Measurements from ENCODE around the gene RFX5.

DNA sequence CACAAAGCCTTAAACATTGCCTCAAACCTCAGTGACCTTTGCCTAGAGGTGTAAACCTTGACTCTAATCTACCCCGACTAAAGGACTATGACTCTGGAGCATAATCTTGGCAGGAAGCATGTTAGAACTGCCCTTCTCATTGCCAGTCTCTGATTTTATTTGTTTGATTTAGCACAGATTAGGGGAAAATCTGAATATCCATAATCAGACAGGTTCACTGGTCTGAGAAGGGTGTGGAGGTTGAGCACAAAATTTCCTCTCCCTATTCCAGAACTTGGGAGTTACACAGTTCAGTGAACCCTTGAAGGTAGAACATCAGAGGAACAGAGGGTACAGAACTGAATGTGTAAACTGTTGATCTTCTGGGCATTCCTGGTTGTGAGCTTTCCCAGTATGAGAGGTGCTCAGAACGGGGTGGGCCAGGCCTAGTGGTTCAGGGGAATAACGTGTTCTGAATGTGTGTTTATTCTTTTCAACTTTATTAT is 44.1 kb upstream of the RFX5 start:
- TF ChIP-seq SUZ12 (IDR thresholded peaks at IDR 0.05; ENCODE audit: extremely low read depth, insufficient read depth, insufficient read length) (no peak), YY1 (IDR thresholded peaks at IDR 0.05; ENCODE audit: insufficient read depth, insufficient read length) (no peak), ZNF274 (IDR thresholded peaks at IDR 0.05; ENCODE audit: low read depth, low read length) (no peak)
